Stimulated activated memory B cell treated with anti-CD40 and anti-IgM and Interleukin-4, amounts not matched to agents 10 μg/mL and 1 μg/mL and 100 μg/mL, for 72 hours (primary cell): ENCODE data around the gene CNGB1.
"Not testable (repeated sequence)": the region's sequence is repeated elsewhere in the genome, so short reads cannot be mapped to it uniquely, and the experiment has no call there.

Source experiments
- ATAC-seq: fragments of 150-1000 bp; cut with Tn5 transposase; 2 replicates; pipeline ENCODE4 v1.10.0; 2021
- H3K27ac Mint-ChIP-seq: one replicate; pipeline ENCODE4 v1.8.0; 2022; ENCODE audit warnings: mild to moderate bottlenecking, mixed read lengths
- H3K27me3 Mint-ChIP-seq: one replicate; pipeline ENCODE4 v1.8.0; 2022; ENCODE audit warnings: mixed read lengths
- H3K36me3 Mint-ChIP-seq: one replicate; pipeline ENCODE4 v1.8.0; 2022; ENCODE audit warnings: mixed read lengths
- H3K4me1 Mint-ChIP-seq: one replicate; pipeline ENCODE4 v1.8.0; 2022; ENCODE audit warnings: mixed read lengths
- H3K4me3 Mint-ChIP-seq: one replicate; pipeline ENCODE4 v1.8.0; 2022; ENCODE audit warnings: mild to moderate bottlenecking, moderate library complexity, mixed read lengths
- H3K9me3 Mint-ChIP-seq: one replicate; pipeline ENCODE4 v1.8.0; 2022; ENCODE audit warnings: mixed read lengths

The CNGB1 gene

GRCh38 chr16:57876210-57876609, 94.7 kb downstream of the CNGB1 start:
- no peaks in the 10 kb centered on the region for H3K9me3 Mint-ChIP-seq
- H3K4me3 Mint-ChIP-seq = no peak overlapping the region
- no peaks in the 10 kb centered on the region for H3K36me3 Mint-ChIP-seq
- H3K4me1 Mint-ChIP-seq = peaks cover 12% of the 10 kb centered on the region
- no peak for ATAC-seq
- H3K27me3 Mint-ChIP-seq = peaks cover 35% of the 10 kb centered on the region
- H3K27ac Mint-ChIP-seq = no peak overlapping the region

DNA sequence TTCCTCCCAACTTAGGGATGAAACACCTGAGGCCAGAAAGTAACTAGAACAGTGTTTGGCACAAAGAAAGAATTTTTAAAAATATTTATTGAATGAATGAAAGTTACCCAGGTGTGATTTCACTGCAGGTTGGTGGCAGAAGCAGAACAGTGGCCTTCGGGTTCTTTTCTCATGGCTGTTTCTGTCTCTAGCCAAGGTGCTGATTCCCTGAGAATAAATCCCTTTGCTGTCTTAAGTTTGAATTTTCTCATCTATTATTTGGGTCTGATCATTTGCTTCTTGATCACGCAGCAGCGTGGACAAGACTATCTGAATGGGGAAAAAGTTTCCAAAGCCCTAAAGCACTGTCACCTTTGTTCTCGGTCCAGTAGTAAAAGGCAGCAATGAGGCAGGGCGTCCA, 95.6 kb downstream of the CNGB1 start:
- Mint-ChIP-seq H3K27ac (no peak overlapping the region), H3K36me3 (no peaks in the 10 kb centered on the region), H3K9me3 (no peaks in the 10 kb centered on the region), H3K27me3 (peaks cover 37% of the 10 kb centered on the region), H3K4me3 (no peak overlapping the region), H3K4me1 (peaks cover 12% of the 10 kb centered on the region)
- ATAC-seq = no peak

- no peaks in the 10 kb centered on the region for H3K9me3 Mint-ChIP-seq
- H3K27me3 Mint-ChIP-seq = peaks cover 51% of the 10 kb centered on the region
- H3K36me3 Mint-ChIP-seq = no peaks in the 10 kb centered on the region
- H3K4me1 Mint-ChIP-seq = peaks cover 7% of the 10 kb centered on the region
- ATAC-seq = no peak
- H3K27ac Mint-ChIP-seq = no peak overlapping the region
- no peak overlapping the region for H3K4me3 Mint-ChIP-seq
Observed at GRCh38 chr16:57873218-57873617, 97.7 kb downstream of the CNGB1 start.

GRCh38 chr16:57872764-57873163, 98.2 kb downstream of the CNGB1 start:
- not testable (repeated sequence) for H3K36me3 Mint-ChIP-seq, H3K9me3 Mint-ChIP-seq, ATAC-seq, H3K4me3 Mint-ChIP-seq, H3K27ac Mint-ChIP-seq, H3K4me1 Mint-ChIP-seq
- H3K27me3 Mint-ChIP-seq = peaks cover 51% of the 10 kb centered on the region

- H3K4me3 Mint-ChIP-seq = no peak overlapping the region
Observed at GRCh38 chr16:57871456-57871855, 99.5 kb downstream of the CNGB1 start.

DNA sequence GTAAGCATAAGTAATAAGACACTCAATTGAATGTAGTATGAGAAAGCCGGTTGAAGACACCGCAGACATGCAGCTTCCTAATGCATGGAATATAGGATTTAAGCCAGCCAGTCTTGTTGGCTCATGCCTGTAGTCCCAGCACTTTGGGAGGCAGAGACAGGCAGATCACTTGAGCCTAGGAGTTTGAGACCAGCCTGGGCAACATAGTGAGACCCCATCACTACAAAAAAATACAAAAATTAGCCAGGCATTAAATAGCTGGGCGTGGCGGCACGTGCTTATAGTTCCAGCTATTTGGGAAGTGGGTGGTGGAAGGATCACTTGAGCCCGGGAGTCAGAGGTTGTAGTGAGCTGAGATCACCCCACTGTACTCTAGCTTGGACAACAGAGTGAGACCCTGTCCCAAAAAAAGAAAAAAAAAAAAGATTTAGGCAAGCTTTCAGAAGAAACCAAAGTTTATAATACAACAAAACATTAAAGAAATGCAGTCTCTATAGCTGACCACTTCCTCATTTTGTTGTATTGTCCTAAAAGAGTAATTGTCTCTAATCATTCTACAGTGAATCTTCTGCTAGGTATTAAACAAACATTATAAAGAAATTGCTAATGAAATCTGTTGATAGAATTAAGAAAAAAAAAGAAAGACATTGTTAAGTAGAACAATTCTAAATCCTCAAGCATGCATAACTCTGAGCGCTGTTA, 100.0 kb downstream of the CNGB1 start:
- no peak for ATAC-seq
- Mint-ChIP-seq H3K36me3 (no peaks in the 10 kb centered on the region), H3K9me3 (no peaks in the 10 kb centered on the region), H3K4me1 (peaks cover 7% of the 10 kb centered on the region), H3K4me3 (no peak overlapping the region), H3K27me3 (peaks cover 44% of the 10 kb centered on the region), H3K27ac (no peak overlapping the region)

More at GRCh38 chr16:57871456-57871855, 99.5 kb downstream of the CNGB1 start:
- no peaks in the 10 kb centered on the region for H3K36me3 Mint-ChIP-seq
- H3K27ac Mint-ChIP-seq = no peak overlapping the region
- H3K9me3 Mint-ChIP-seq = no peaks in the 10 kb centered on the region
- ATAC-seq = no peak
- peaks cover 49% of the 10 kb centered on the region for H3K27me3 Mint-ChIP-seq
- peaks cover 7% of the 10 kb centered on the region for H3K4me1 Mint-ChIP-seq

- H3K36me3 Mint-ChIP-seq = no peaks in the 10 kb centered on the region
- H3K27me3 Mint-ChIP-seq = peaks cover 40% of the 10 kb centered on the region
- H3K4me3 Mint-ChIP-seq = no peak overlapping the region
- no peak for ATAC-seq
- no peak overlapping the region for H3K27ac Mint-ChIP-seq
- H3K4me1 Mint-ChIP-seq = peaks cover 7% of the 10 kb centered on the region
- no peaks in the 10 kb centered on the region for H3K9me3 Mint-ChIP-seq
Observed at GRCh38 chr16:57868913-57869520, 101.9 kb downstream of the CNGB1 start.

- peaks cover 3% of the 10 kb centered on the region for H3K4me1 Mint-ChIP-seq
- H3K27me3 Mint-ChIP-seq = peaks cover 34% of the 10 kb centered on the region
- ATAC-seq = no peak
- H3K36me3 Mint-ChIP-seq = no peaks in the 10 kb centered on the region
- H3K9me3 Mint-ChIP-seq = no peaks in the 10 kb centered on the region
- H3K4me3 Mint-ChIP-seq = no peak overlapping the region
- no peak overlapping the region for H3K27ac Mint-ChIP-seq
Observed at GRCh38 chr16:57867000-57867561, 103.8 kb downstream of the CNGB1 start.

GRCh38 chr16:57866529-57866918, 104.4 kb downstream of the CNGB1 start:
- Mint-ChIP-seq H3K4me3 (no peak overlapping the region), H3K4me1 (no peaks in the 10 kb centered on the region), H3K9me3 (no peaks in the 10 kb centered on the region), H3K27ac (no peak overlapping the region), H3K36me3 (no peaks in the 10 kb centered on the region), H3K27me3 (peaks cover 31% of the 10 kb centered on the region)
- ATAC-seq = no peak

DNA sequence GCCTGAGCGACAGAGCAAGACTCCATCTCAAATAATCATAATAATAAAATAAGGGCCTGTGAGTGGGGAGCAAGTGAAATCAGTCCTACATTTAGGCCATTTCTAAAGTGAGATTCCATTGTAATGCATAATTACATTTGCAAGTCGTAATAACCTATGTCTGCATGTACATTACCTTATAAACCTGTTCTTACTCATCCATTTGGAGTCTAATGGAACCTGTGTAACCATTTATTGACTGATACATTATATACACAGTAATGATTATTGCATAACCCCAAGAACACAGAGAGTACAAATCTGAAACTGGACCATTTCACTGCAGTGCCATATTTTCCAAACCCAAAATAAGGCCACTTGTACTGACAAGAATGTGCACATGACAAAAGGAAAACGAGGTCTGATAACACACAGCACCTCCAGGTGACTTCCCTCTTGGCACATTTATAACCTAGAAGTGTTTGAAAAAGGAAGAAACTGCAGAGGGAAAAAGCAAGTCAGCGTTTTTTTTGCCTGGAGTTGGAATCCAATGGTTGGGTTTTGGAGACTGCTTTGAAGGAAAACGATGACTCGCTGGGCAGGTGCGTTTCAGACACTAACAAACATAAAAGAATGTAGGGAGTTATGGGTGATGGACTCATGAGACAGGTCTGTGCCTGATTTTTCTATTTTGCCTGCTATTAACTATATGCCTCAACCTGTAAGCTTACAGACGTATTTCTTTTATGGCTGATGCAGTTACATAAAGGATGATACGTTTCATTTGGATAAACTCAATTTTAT, 105.0 kb downstream of the CNGB1 start:
- Mint-ChIP-seq H3K4me3 (no peak overlapping the region), H3K4me1 (no peaks in the 10 kb centered on the region), H3K27ac (no peak overlapping the region), H3K9me3 (no peaks in the 10 kb centered on the region), H3K36me3 (no peaks in the 10 kb centered on the region), H3K27me3 (peaks cover 36% of the 10 kb centered on the region)
- ATAC-seq = no peak

DNA sequence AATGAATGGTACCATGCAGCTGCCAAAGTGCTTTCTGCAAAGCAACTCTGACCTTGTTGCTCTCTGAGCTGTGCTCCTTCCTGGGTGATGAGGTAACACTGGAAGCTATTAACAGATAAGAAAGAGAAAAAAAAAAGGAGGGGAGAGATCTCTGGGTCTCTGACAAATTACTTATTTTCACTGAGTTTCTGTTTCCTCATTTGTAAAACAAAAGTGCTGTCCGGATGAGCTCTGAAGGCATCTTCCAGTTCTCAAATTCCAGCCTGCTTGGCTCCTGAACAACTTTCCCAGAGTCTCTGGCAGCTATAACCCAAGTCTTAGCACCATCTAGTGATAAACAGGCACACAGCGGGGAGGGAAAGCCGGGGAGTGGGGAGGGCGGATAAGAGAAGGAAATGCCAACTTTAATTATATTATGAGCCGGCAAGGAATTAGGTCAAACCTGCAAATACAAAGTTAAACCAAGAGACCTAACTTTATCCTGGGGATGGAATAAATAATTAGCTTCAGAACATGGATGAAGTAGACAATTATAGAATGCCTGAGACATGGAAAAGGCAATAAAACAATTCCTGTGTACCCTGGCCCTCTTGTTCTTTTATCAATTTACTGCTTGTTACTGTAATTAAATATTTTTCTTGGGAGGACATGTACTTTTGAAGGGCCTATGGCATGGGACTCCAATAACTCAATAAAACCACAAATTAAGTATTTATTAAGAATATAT, 107.3 kb downstream of the CNGB1 start:
- ATAC-seq = no peak
- Mint-ChIP-seq H3K27me3 (peaks cover 35% of the 10 kb centered on the region), H3K36me3 (no peaks in the 10 kb centered on the region), H3K9me3 (no peaks in the 10 kb centered on the region), H3K4me3 (no peak overlapping the region), H3K4me1 (no peaks in the 10 kb centered on the region), H3K27ac (no peak overlapping the region)

DNA sequence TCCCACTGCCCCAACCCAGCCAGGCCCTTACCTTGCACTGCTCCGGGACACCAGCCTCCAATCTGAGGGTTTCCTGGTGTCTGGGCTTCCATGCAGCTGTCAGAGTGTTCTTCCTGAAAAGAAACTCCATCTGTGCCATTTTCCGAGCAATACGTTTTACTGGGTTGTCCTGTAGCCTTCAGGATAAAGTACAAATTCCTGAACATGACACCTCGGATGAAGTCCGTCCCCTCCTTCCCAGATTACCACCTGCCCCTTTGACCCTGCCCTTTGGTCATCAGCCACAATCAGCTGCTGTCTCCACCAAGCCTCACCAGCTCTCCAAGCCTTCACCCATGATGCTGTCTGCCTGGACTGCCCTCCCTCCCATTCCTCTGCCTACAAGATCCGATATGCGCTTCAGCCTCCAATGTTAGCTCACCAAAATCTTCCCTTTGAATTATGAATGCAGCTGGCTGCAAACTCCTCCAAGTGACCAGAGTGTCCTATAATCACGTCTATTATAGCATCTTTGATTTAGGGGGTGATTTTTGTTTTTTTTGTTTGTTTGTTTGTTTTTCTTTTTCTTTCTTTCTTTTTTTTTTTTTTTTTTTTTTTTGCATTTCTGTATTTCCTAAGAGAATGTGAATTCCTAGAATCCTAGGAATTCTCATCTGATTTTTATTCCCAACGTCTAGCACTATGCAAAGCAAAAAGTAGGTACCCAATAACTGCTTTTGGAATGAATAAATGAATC, 108.1 kb downstream of the CNGB1 start:
- H3K27ac Mint-ChIP-seq = no peak overlapping the region
- no peaks in the 10 kb centered on the region for H3K36me3 Mint-ChIP-seq
- no peaks in the 10 kb centered on the region for H3K9me3 Mint-ChIP-seq
- H3K27me3 Mint-ChIP-seq = peaks cover 43% of the 10 kb centered on the region
- H3K4me1 Mint-ChIP-seq = no peaks in the 10 kb centered on the region
- no peak for ATAC-seq
- no peak overlapping the region for H3K4me3 Mint-ChIP-seq

GRCh38 chr16:57859331-57859730, 111.6 kb downstream of the CNGB1 start:
- Mint-ChIP-seq H3K27me3 (peaks cover 59% of the 10 kb centered on the region), H3K4me3 (no peak overlapping the region), H3K9me3 (peaks cover 8% of the 10 kb centered on the region), H3K4me1 (no peaks in the 10 kb centered on the region), H3K27ac (no peak overlapping the region), H3K36me3 (no peaks in the 10 kb centered on the region)
- no peak for ATAC-seq

DNA sequence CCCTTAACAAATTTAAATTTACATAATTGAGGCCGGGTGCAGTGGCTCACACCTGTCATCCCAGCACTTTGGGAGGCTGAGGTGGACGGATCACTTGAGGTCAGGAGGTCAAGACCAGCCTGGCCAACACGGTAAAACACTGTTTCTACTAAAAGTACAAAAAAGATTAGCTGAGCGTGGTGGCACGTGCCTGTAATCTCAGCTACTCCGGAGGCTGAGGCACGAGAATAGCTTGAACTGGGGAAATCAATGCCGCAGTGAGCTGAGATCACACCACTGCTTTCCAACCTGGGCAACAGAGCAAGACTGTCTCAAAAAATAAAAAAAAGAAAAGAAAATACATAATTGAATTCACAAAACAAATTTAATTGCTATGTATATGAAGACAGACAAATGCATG, 112.3 kb downstream of the CNGB1 start:
- H3K27ac Mint-ChIP-seq = no peak overlapping the region

More for the DNA sequence above, 112.3 kb downstream of the CNGB1 start:
- H3K4me1 Mint-ChIP-seq = no peaks in the 10 kb centered on the region
- no peaks in the 10 kb centered on the region for H3K36me3 Mint-ChIP-seq
- H3K27me3 Mint-ChIP-seq = peaks cover 59% of the 10 kb centered on the region
- peaks cover 8% of the 10 kb centered on the region for H3K9me3 Mint-ChIP-seq
- H3K4me3 Mint-ChIP-seq = no peak overlapping the region
- no peak for ATAC-seq
